ENCODE results near the gene FBXW11. TPM values are rescaled to one million over a fixed set of nuclear protein-coding genes. Genes with fewer than 3 reads are reported as not detected.

FBXW11 gene
- total and polyA plus RNA-seq, 2 of the 8 experiments (the other 6 are each of a cell fraction or from before 2014, with no cell fraction given), result 45.0 to 75.6 TPM

GRCh38 chr5:172051643-172052339 lies 45.4 kb upstream of the FBXW11 start (continued):
- TF ChIP-seq, protein P1, sequence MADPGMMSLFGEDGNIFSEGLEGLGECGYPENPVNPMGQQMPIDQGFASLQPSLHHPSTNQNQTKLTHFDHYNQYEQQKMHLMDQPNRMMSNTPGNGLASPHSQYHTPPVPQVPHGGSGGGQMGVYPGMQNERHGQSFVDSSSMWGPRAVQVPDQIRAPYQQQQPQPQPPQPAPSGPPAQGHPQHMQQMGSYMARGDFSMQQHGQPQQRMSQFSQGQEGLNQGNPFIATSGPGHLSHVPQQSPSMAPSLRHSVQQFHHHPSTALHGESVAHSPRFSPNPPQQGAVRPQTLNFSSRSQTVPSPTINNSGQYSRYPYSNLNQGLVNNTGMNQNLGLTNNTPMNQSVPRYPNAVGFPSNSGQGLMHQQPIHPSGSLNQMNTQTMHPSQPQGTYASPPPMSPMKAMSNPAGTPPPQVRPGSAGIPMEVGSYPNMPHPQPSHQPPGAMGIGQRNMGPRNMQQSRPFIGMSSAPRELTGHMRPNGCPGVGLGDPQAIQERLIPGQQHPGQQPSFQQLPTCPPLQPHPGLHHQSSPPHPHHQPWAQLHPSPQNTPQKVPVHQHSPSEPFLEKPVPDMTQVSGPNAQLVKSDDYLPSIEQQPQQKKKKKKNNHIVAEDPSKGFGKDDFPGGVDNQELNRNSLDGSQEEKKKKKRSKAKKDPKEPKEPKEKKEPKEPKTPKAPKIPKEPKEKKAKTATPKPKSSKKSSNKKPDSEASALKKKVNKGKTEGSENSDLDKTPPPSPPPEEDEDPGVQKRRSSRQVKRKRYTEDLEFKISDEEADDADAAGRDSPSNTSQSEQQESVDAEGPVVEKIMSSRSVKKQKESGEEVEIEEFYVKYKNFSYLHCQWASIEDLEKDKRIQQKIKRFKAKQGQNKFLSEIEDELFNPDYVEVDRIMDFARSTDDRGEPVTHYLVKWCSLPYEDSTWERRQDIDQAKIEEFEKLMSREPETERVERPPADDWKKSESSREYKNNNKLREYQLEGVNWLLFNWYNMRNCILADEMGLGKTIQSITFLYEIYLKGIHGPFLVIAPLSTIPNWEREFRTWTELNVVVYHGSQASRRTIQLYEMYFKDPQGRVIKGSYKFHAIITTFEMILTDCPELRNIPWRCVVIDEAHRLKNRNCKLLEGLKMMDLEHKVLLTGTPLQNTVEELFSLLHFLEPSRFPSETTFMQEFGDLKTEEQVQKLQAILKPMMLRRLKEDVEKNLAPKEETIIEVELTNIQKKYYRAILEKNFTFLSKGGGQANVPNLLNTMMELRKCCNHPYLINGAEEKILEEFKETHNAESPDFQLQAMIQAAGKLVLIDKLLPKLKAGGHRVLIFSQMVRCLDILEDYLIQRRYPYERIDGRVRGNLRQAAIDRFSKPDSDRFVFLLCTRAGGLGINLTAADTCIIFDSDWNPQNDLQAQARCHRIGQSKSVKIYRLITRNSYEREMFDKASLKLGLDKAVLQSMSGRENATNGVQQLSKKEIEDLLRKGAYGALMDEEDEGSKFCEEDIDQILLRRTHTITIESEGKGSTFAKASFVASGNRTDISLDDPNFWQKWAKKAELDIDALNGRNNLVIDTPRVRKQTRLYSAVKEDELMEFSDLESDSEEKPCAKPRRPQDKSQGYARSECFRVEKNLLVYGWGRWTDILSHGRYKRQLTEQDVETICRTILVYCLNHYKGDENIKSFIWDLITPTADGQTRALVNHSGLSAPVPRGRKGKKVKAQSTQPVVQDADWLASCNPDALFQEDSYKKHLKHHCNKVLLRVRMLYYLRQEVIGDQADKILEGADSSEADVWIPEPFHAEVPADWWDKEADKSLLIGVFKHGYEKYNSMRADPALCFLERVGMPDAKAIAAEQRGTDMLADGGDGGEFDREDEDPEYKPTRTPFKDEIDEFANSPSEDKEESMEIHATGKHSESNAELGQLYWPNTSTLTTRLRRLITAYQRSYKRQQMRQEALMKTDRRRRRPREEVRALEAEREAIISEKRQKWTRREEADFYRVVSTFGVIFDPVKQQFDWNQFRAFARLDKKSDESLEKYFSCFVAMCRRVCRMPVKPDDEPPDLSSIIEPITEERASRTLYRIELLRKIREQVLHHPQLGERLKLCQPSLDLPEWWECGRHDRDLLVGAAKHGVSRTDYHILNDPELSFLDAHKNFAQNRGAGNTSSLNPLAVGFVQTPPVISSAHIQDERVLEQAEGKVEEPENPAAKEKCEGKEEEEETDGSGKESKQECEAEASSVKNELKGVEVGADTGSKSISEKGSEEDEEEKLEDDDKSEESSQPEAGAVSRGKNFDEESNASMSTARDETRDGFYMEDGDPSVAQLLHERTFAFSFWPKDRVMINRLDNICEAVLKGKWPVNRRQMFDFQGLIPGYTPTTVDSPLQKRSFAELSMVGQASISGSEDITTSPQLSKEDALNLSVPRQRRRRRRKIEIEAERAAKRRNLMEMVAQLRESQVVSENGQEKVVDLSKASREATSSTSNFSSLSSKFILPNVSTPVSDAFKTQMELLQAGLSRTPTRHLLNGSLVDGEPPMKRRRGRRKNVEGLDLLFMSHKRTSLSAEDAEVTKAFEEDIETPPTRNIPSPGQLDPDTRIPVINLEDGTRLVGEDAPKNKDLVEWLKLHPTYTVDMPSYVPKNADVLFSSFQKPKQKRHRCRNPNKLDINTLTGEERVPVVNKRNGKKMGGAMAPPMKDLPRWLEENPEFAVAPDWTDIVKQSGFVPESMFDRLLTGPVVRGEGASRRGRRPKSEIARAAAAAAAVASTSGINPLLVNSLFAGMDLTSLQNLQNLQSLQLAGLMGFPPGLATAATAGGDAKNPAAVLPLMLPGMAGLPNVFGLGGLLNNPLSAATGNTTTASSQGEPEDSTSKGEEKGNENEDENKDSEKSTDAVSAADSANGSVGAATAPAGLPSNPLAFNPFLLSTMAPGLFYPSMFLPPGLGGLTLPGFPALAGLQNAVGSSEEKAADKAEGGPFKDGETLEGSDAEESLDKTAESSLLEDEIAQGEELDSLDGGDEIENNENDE (IDR thresholded peaks at IDR 0.05; ENCODE audit: insufficient replicate concordance, low read length), result no peak
- TF ChIP-seq TAF7 (optimal IDR thresholded peaks at IDR 0.05; ENCODE audit: borderline replicate concordance, low read depth, low read length), result no peak

Measured in H1 (cell line).